Left ventricle myocardium superior (tissue), 1 donor: ENCODE measurements around the gene PLS3. TPM values are rescaled to one million over a fixed set of nuclear protein-coding genes. Genes with fewer than 3 reads are reported as not detected.
"Not testable (repeated sequence)": the region's sequence is repeated elsewhere in the genome, so short reads cannot be mapped to it uniquely, and the experiment has no call there.

Experiments
- ATAC-seq: fragments of 200-7000 bp; cut with Tn5 transposase; one replicate; pipeline ENCODE4 v1.9.1; 2020; ENCODE audit warnings: mild to moderate bottlenecking, moderate library complexity
- DNase-seq: peaks from one replicate; pipeline ENCODE4 v3.0.0-alpha.2; 2020
- intact Hi-C: fragments of 100-400 bp; cut with micrococcal nuclease; formaldehyde crosslinking; loops from one replicate; pipeline ENCODE4 v1.11.0; 2022
- total RNA-seq: library from RNA; stranded (reverse); fragmentation: NEBNext Ultra II Directional; extraction: Animal tissue kit (Norgen Biotek cat#: 25700); gene quantifications from one replicate; pipeline ENCODE4 v1.2.1, GENCODE V29; 2021
- donor health status: DM: no; HTN: yes; CAD: no; lungs with severe emphysema.

Gene PLS3
- total RNA-seq, 1 donor from 2014 or later = 40.8 TPM

DNA sequence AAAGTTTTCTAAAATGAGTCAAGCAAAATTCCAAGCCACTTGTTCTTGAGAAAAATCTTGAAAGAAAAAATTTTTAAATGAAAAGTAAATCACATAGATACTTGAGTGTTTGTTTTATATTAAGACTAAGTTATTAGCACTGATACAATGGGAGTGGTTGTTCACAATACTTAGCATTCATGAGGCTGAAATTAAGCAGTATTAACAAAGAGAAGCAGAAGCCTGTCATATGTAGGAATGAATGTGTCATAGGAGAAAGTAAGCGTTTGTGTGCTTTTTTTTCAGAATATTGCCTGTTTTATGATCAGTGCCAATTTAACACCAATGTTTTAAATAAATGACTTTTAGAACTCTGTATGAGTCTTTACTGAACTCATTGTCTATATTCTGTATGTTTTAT lies 37.6 kb downstream of the PLS3 start:
- ATAC-seq = no peak
- DNase-seq = no peak
- intact Hi-C loops = no loop called here

DNA sequence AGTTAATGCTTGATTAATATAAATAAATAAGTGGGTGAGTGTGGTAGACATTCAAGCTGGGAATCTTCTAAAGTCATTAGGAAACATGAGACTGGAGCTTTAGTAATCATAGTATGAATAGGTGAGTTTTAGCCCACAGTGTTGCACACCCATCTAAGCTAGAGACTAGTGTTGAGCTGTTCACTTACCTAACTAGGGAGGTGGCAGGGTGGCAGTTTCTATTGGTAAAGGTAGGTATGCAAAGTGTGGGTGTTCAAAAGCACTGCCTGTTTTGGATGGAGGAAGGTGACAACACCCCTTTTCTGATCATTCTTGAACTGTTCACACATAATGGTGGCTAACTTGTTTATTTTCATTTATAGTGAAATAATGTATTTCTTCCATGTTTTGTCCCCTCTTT lies 41.3 kb downstream of the PLS3 start:
- no peak for ATAC-seq
- intact Hi-C loops = no loop called here

DNA sequence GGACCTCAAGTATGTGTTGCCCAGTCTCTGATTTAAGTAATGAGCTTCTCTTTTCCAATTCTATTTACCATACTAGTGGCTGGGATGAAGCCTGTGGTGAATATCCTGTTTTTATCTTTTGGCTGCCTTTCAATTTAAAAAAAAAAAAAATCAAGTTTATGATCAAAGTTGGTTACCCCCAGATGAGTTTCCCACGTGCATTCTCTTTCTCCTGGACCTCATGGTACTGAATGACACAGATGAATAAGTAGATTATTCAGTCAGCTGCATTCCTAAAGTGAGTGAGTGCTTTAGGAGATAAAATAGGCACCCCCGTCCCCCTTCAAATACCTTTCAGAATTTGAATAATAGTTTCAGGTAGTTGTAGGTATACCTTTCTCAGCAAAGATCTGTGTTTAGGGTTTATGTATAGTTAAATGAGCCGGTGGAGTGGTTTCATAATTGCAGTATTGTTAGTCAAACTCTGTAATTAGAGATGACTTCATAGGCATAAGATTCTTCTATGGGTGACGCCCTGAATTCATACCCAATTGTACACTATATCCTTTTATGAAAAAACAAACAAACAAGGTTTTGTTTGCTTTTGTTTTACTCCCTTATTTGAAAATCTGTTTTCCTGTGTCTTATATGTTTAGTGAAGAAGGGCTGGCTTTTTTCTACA lies 41.9 kb downstream of the PLS3 start:
- intact Hi-C loops = no loop called here
- no peak for DNase-seq
- peak; percentile 67 for ATAC-seq

More for the DNA sequence above, 41.3 kb downstream of the PLS3 start:
- DNase-seq = no peak

GRCh38 chrX:115603534-115604074 lies 42.6 kb downstream of the PLS3 start:
- ATAC-seq (no peak), DNase-seq (no peak)
- intact Hi-C loops = no loop called here

GRCh38 chrX:115606861-115607260 lies 45.9 kb downstream of the PLS3 start:
- ATAC-seq (no peak), DNase-seq (no peak)
- intact Hi-C loops = no loop called here

DNA sequence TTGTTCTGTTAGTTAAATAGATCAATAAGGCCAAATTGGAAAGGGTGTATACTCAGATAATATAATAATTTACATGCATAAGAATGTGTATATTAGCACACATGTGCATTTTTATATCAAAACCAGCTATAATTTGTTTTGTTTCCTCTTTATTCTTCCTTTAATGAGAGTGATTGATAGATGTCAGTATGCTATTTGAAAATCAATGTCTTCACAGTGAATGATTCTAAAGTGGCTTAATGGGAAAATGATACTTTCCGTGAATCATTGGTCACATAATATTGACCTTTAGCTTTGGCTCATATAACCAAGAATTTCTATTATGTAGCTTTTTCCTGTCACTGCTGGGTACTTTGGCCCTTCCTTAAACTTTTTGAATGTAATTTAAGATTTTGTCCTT lies 48.6 kb downstream of the PLS3 start:
- intact Hi-C loops = no loop called here
- ATAC-seq (no peak), DNase-seq (no peak)

GRCh38 chrX:115616943-115617563 lies 56.1 kb downstream of the PLS3 start:
- no peak for DNase-seq
- peak; percentile 26 for ATAC-seq
- intact Hi-C loops = no loop called here

GRCh38 chrX:115622534-115622933 lies 61.6 kb downstream of the PLS3 start:
- intact Hi-C loops = no loop called here
- DNase-seq (no peak), ATAC-seq (peak; percentile 70)

- intact Hi-C loops = no loop called here
- no peak for DNase-seq
- no peak for ATAC-seq
Measured at GRCh38 chrX:115624916-115625315, 63.9 kb downstream of the PLS3 start.

GRCh38 chrX:115625572-115626301 lies 64.8 kb downstream of the PLS3 start:
- DNase-seq = no peak
- ATAC-seq = peak; percentile 55
- intact Hi-C loops = no loop called here

DNA sequence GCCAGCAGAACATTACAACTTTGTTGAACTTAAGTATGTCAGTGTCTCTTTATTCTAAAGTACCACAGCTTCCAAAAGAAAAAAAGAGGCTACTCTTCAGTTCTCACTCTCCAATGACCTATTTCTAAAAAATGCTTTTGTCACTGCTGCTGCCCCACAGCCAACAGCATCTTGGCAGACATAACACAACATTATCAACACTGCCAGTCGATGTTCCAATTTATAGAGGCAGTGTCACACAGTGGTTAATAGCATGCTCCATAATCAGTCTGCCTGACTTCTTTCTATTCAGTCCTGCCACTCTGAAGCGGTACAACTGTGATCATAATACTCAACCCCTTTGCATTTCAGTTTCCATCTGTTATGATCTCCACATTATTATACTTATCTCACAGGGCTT lies 69.2 kb downstream of the PLS3 start:
- DNase-seq (no peak), ATAC-seq (peak; percentile 88)
- intact Hi-C loops = no loop called here

DNA sequence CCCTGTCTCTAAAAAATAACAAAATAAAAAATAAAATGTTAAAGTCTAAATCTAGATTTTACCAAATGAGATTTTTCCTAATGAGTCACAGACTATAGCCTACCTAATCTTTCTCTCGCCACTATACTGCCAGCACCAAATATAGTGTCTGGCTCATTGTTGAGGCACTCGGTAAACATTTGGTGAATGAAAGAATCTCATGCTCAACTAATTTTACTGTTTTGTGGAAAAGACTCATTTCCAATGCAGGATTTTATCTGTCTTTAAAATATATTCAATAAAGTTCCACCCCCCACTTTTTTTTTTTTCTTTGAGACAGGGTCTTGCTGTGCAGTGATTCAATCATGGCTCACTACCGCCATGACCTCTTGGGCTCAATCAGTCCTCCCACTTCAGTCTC lies 71.5 kb downstream of the PLS3 start:
- intact Hi-C loops = no loop called here
- ATAC-seq (no peak), DNase-seq (no peak)

- ATAC-seq, DNase-seq, intact Hi-C loops: not testable (repeated sequence)
Measured at GRCh38 chrX:115633397-115633796, 72.4 kb downstream of the PLS3 start.

GRCh38 chrX:115639334-115639880 lies 78.4 kb downstream of the PLS3 start:
- intact Hi-C loops = no loop called here
- no peak for DNase-seq

GRCh38 chrX:115642311-115642710 lies 81.3 kb downstream of the PLS3 start:
- no peak for DNase-seq
- ATAC-seq = peak; percentile 50
- intact Hi-C loops = loop anchor here (5.0 kb wide), 1 partner anchor 310 kb away; no protein-coding TSS in a partner anchor

More at GRCh38 chrX:115639334-115639880, 78.4 kb downstream of the PLS3 start:
- ATAC-seq = no peak

DNA sequence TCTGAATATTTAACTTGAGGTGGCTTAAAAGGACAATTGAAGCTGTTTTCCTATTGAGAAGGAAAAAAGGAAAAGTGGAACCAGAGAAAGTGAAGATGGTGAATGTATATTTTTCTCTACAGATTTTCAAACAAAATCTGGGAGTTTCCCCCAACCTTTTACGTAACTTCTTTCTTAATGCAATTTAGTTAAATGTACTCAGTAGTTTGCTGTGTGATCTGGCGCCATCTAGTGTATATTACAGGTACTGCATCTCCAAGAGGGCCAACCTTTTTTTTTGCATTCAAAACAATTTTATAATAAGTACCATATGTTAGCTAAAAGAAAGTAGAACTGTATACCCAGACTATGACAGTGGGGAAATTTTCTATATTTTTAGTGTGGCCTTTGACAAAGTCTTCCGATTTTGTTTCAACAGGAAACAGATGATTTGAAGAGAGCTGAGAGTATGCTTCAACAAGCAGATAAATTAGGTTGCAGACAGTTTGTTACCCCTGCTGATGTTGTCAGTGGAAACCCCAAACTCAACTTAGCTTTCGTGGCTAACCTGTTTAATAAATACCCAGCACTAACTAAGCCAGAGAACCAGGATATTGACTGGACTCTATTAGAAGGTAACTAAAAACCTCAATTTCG lies 82.0 kb downstream of the PLS3 start:
- peak; percentile 25 for ATAC-seq
- no peak for DNase-seq
- intact Hi-C loops = loop anchor here (5.0 kb wide), 1 partner anchor 311 kb away; no protein-coding TSS in a partner anchor

GRCh38 chrX:115644397-115644796 lies 83.4 kb downstream of the PLS3 start:
- not testable (repeated sequence) for DNase-seq, ATAC-seq
- intact Hi-C loops = loop anchor here (5.0 kb wide), 1 partner anchor 312 kb away; no protein-coding TSS in a partner anchor

- peak; percentile 58 for ATAC-seq
- DNase-seq = no peak
- intact Hi-C loops = no loop called here
Measured at GRCh38 chrX:115649461-115650063, 88.6 kb downstream of the PLS3 start.

DNA sequence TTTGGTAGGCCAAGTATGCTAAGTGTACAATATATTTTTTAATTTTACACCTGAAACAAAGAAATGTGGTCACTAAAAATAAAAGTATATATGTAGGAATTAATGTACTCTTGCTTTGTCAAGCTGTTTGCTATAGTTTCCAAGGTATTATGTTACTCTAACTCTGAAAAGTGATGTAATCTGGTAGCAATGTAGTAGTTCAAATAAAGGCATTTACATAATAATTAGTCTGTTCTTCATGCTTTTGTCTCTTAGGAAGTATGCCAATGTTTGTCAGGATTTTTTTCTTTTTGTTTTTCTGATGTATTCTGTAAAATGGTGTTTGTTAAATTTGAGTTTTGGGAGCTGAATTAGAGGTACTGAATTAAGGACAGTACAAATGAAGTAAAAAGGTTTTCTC lies 89.5 kb downstream of the PLS3 start:
- no peak for ATAC-seq
- DNase-seq = no peak
- intact Hi-C loops = no loop called here
